ENCODE results near the gene AXIN1. TPM values are rescaled to one million over a fixed set of nuclear protein-coding genes. Genes with fewer than 3 reads are reported as not detected.
A peak's percentile ranks its signal among the peaks of the same experiment; 100 is the strongest.

Gene AXIN1
- total RNA-seq, 1 donor from 2014 or later, result 19.6 TPM

DNA sequence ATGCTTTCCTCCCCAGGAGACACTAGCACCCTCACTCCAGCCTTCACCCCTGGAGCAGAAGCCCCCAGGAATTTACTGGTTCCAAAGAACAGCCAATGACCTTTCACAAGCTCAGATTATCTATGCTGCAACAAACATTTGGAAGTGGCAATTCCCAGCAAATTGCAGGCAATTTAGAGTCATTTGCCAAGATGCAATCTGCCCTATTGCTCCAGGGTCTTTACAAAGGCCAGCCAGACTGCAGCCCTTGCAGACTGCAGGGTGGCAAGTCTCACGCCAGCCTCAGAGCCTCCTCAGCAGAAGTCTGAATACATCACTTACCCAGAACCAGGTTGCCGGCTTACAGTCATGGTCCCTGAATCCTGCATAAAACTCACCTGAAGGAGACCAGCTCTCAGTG is 21.8 kb downstream of the AXIN1 start:
- Histone ChIP-seq H3K79me2 (ENCODE audit: low read depth) (peaks cover 93% of the 10 kb centered on the region), H3K27me3 (no peaks in the 10 kb centered on the region), H3K4me1 (peaks cover 3% of the 10 kb centered on the region), H3K4me2 (no peak overlapping the region), H4K20me1 (ENCODE audit: low read depth) (peaks cover 56% of the 10 kb centered on the region), H3F3A (ENCODE audit: low read depth) (peaks cover 17% of the 10 kb centered on the region), H3K9ac (no peak overlapping the region), H3K36me3 (no peaks in the 10 kb centered on the region), H3K9me3 (ENCODE audit: low read depth) (no peaks in the 10 kb centered on the region), H3K27ac (no peak overlapping the region), H3K4me3 (no peak overlapping the region), H2AFZ (replicated peaks) (no peak overlapping the region)
- H3K27ac Mint-ChIP-seq, result peak overlapping the region; percentile 50
- no peak for DNase-seq (ENCODE audit: low spot score)
- no peaks in the 10 kb centered on the region for H3K36me3 Mint-ChIP-seq
- no peaks in the 10 kb centered on the region for H3K9me3 Mint-ChIP-seq
- peaks cover 2% of the 10 kb centered on the region for H3K27me3 Mint-ChIP-seq (ENCODE audit: insufficient read depth, low read depth)
- H3K4me3 Mint-ChIP-seq, result no peak overlapping the region
- TF ChIP-seq EZH2 (IDR thresholded peaks at IDR 0.05), result no peak
- TF ChIP-seq, protein P1, sequence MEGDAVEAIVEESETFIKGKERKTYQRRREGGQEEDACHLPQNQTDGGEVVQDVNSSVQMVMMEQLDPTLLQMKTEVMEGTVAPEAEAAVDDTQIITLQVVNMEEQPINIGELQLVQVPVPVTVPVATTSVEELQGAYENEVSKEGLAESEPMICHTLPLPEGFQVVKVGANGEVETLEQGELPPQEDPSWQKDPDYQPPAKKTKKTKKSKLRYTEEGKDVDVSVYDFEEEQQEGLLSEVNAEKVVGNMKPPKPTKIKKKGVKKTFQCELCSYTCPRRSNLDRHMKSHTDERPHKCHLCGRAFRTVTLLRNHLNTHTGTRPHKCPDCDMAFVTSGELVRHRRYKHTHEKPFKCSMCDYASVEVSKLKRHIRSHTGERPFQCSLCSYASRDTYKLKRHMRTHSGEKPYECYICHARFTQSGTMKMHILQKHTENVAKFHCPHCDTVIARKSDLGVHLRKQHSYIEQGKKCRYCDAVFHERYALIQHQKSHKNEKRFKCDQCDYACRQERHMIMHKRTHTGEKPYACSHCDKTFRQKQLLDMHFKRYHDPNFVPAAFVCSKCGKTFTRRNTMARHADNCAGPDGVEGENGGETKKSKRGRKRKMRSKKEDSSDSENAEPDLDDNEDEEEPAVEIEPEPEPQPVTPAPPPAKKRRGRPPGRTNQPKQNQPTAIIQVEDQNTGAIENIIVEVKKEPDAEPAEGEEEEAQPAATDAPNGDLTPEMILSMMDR (IDR thresholded peaks at IDR 0.05), result no peak
- TF ChIP-seq EZH2phosphoT487 (IDR thresholded peaks at IDR 0.05), result no peak
- H3K4me1 Mint-ChIP-seq, result peaks cover 29% of the 10 kb centered on the region

DNA sequence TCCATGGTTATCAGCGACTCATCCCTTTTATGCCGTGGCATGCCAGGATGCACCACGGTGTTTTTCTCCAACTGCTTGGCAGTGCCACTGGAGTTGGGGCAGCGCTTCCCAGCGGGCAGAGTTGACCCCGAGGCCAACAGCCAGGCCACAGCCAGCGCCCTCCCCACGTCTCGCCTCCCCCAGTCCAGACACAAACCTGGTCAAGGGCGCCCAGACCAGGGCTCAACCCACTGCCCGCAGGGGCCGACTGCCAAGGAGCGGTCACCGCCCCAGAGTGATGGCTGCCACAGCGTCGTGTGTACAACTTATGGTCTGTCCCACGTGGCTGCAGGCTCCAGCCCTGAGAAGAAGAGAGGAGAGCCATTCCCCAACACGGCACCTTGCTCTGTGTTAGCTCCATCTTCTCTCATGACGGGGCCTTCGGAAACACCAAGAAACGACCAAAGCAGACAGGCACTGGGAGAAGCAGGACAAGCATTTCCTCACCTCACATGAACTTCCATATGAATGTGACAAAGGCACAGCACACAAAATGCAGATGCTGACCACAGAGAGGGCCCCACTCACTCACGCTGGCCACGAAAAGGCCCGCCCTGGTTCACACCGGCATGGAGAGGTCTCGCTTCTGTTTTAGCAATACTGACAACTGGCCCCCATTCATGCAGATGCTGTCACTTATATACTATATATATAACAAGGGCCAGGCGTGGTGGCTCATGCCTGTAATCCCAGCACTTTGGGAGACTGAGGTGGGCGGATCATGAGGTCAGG is 27.0 kb downstream of the AXIN1 start:
- H3K4me1 ChIP-seq, result peaks cover 5% of the 10 kb centered on the region
- H3K4me3 ChIP-seq, result no peak overlapping the region
- H3F3A ChIP-seq (ENCODE audit: low read depth), result no peaks in the 10 kb centered on the region
- H3K4me1 Mint-ChIP-seq, result peaks cover 9% of the 10 kb centered on the region
- H3K27me3 Mint-ChIP-seq (ENCODE audit: insufficient read depth, low read depth), result no peaks in the 10 kb centered on the region
- no peak overlapping the region for H3K4me3 Mint-ChIP-seq
- H3K9me3 Mint-ChIP-seq, result no peaks in the 10 kb centered on the region
- peaks cover 77% of the 10 kb centered on the region for H4K20me1 ChIP-seq (ENCODE audit: low read depth)
- no peaks in the 10 kb centered on the region for H3K36me3 ChIP-seq
- TF ChIP-seq, protein P1 (IDR thresholded peaks at IDR 0.05), result no peak
- TF ChIP-seq EZH2 (IDR thresholded peaks at IDR 0.05) (no peak), EZH2phosphoT487 (IDR thresholded peaks at IDR 0.05) (no peak)
- no peaks in the 10 kb centered on the region for H3K27me3 ChIP-seq
- no peak overlapping the region for H3K4me2 ChIP-seq
- peaks cover 77% of the 10 kb centered on the region for H3K79me2 ChIP-seq (ENCODE audit: low read depth)
- H3K9ac ChIP-seq, result no peak overlapping the region
- H3K36me3 Mint-ChIP-seq, result no peaks in the 10 kb centered on the region
- no peaks in the 10 kb centered on the region for H3K9me3 ChIP-seq (ENCODE audit: low read depth)
- no peak overlapping the region for H3K27ac Mint-ChIP-seq
- H3K27ac ChIP-seq, result no peak overlapping the region
- DNase-seq (ENCODE audit: low spot score), result no peak
- H2AFZ ChIP-seq (replicated peaks), result no peak overlapping the region

DNA sequence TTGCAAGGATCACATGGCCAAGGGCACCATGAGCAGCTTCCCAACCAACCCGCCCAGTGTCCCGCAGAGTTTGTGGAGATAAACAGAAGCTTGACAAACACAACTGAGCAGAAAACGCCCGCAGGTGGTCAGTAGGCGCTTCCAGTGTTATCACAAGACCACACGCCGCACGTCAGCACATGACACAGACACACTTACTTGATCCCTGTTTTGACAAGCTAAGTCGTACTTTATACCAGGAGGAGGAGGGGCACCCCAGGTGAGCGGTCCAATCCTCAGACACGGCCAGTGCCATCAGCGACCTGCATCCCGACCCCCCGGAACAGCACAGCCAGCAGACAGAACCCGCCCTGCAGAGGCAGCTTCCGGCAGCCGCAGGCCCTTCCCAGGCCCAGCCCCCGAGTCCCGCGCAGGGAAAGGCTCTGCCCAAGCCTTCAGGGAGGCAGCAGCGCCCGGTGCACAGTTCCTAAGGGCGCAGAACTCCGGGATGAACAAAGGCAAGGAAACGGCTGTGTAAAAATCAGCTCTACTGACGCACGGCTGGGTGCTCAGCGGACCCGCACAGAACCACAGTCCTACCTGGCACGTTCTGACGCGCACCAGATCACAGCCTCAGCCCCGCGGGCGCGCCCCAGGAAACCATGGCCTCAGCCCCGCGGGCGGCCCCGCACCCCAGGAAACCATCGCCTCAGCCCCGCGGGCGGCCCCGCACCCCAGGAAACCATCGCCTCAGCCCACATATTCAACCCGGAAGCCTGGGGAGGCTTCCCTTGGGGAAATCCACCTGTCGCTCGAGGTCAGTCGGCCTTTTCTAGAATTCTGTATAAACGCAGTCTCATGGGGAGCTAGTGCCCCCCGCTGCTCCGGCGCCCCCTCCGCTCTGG is 27.8 kb downstream of the AXIN1 start:
- Histone ChIP-seq H3K9ac (no peak overlapping the region), H3F3A (ENCODE audit: low read depth) (no peaks in the 10 kb centered on the region), H3K9me3 (ENCODE audit: low read depth) (no peaks in the 10 kb centered on the region), H3K4me2 (no peak overlapping the region), H3K36me3 (no peaks in the 10 kb centered on the region), H3K4me1 (peaks cover 5% of the 10 kb centered on the region), H3K4me3 (no peak overlapping the region), H3K27ac (peak overlapping the region; percentile 53), H4K20me1 (ENCODE audit: low read depth) (peaks cover 79% of the 10 kb centered on the region), H2AFZ (replicated peaks) (no peak overlapping the region), H3K27me3 (no peaks in the 10 kb centered on the region), H3K79me2 (ENCODE audit: low read depth) (peaks cover 77% of the 10 kb centered on the region)
- no peak overlapping the region for H3K27ac Mint-ChIP-seq
- H3K4me1 Mint-ChIP-seq, result peaks cover 5% of the 10 kb centered on the region
- H3K27me3 Mint-ChIP-seq (ENCODE audit: insufficient read depth, low read depth), result no peaks in the 10 kb centered on the region
- H3K36me3 Mint-ChIP-seq, result no peaks in the 10 kb centered on the region
- no peak for TF ChIP-seq EZH2 (IDR thresholded peaks at IDR 0.05)
- TF ChIP-seq, protein P1 (IDR thresholded peaks at IDR 0.05), result no peak
- no peak for TF ChIP-seq EZH2phosphoT487 (IDR thresholded peaks at IDR 0.05)
- no peak for DNase-seq (ENCODE audit: low spot score)
- no peaks in the 10 kb centered on the region for H3K9me3 Mint-ChIP-seq
- no peak overlapping the region for H3K4me3 Mint-ChIP-seq

Data from neural progenitor cell (in vitro differentiated cells).